Calu3 (cell line): ENCODE measurements around the gene TREM2. TPM values are rescaled to one million over a fixed set of nuclear protein-coding genes. Genes with fewer than 3 reads are reported as not detected.

ENCODE experiments used
- BruUV-seq: library from RNA; stranded (reverse); fragments of 400-500 nt; replicated peaks from 2 replicates; lab custom pipeline; 2021; lab: Mats Ljungman, UMichigan
- CTCF ChIA-PET: fragments of 300-600 bp; sonication (Branson Sonifier 250); formaldehyde crosslinking; loops from one replicate; lab custom pipeline; 2022; ENCODE audit warnings: antibody characterized with exemption; lab: Charles Lee
- DNase-seq: peaks from one replicate; pipeline ENCODE4 v3.0.0; 2022
- H3K27ac Mint-ChIP-seq: one replicate; pipeline ENCODE4 v1.8.0; 2022; ENCODE audit warnings: mixed read lengths; ENCODE audit not compliant: unreplicated experiment
- H3K27me3 Mint-ChIP-seq: one replicate; pipeline ENCODE4 v1.8.0; 2022; ENCODE audit warnings: mixed read lengths; ENCODE audit not compliant: unreplicated experiment
- H3K36me3 Mint-ChIP-seq: one replicate; pipeline ENCODE4 v1.8.0; 2022; ENCODE audit warnings: mild to moderate bottlenecking, moderate library complexity, mixed read lengths; ENCODE audit not compliant: insufficient read depth, unreplicated experiment
- H3K4me1 Mint-ChIP-seq: one replicate; pipeline ENCODE4 v1.8.0; 2022; ENCODE audit warnings: mild to moderate bottlenecking, low read depth, mixed read lengths; ENCODE audit not compliant: unreplicated experiment
- H3K4me3 Mint-ChIP-seq: one replicate; pipeline ENCODE4 v1.8.0; 2022; ENCODE audit warnings: mild to moderate bottlenecking, low read depth, moderate library complexity, mixed read lengths; ENCODE audit not compliant: unreplicated experiment
- H3K9me3 Mint-ChIP-seq: one replicate; pipeline ENCODE4 v1.8.0; 2022; ENCODE audit warnings: low read depth, mixed read lengths; ENCODE audit not compliant: unreplicated experiment
- CTCF ChIP-seq: fragments of 200-600 bp; IDR thresholded peaks from one replicate; pipeline ENCODE4 v1.8.0; 2022; ENCODE audit warnings: antibody characterized with exemption; ENCODE audit not compliant: unreplicated experiment
- intact Hi-C: fragments of 100-400 bp; cut with micrococcal nuclease; formaldehyde crosslinking; loops from one replicate; pipeline ENCODE4 v1.10.0; 2022; ENCODE audit not compliant: unreplicated experiment
- total RNA-seq: library from RNA; stranded (reverse); gene quantifications from 2 replicates; pipeline ENCODE4 v1.2.3, GENCODE V29; 2022

Gene TREM2
- total RNA-seq, 1 experiment from 2014 or later: not detected

- Mint-ChIP-seq H3K36me3 (no peaks in the 10 kb centered on the region), H3K9me3 (no peaks in the 10 kb centered on the region), H3K27ac (no peak overlapping the region), H3K4me1 (no peaks in the 10 kb centered on the region), H3K4me3 (no peak overlapping the region), H3K27me3 (peaks cover 69% of the 10 kb centered on the region)
- CTCF ChIA-PET: no interaction called here
- no peak for TF ChIP-seq CTCF
- no peak for DNase-seq
- BruUV-seq: no TSS peak
- intact Hi-C loops: no loop called here
Measured at GRCh38 chr6:41187924-41188886, 25.3 kb upstream of the TREM2 start.

- DNase-seq: no peak
- BruUV-seq: no TSS peak
- Mint-ChIP-seq H3K27ac (no peak overlapping the region), H3K36me3 (no peaks in the 10 kb centered on the region), H3K9me3 (no peaks in the 10 kb centered on the region), H3K27me3 (peaks cover 48% of the 10 kb centered on the region), H3K4me3 (no peak overlapping the region), H3K4me1 (no peaks in the 10 kb centered on the region)
- intact Hi-C loops: no loop called here
- CTCF ChIA-PET: no interaction called here
- TF ChIP-seq CTCF: no peak
Measured at GRCh38 chr6:41186031-41186562, 23.2 kb upstream of the TREM2 start.

GRCh38 chr6:41184761-41185160, 21.8 kb upstream of the TREM2 start:
- no peak for DNase-seq
- Mint-ChIP-seq H3K36me3 (no peaks in the 10 kb centered on the region), H3K9me3 (no peaks in the 10 kb centered on the region), H3K27ac (no peak overlapping the region), H3K27me3 (peaks cover 36% of the 10 kb centered on the region), H3K4me3 (no peak overlapping the region), H3K4me1 (no peaks in the 10 kb centered on the region)
- CTCF ChIA-PET: no interaction called here
- no peak for TF ChIP-seq CTCF
- intact Hi-C loops: no loop called here
- BruUV-seq: no TSS peak

- peak; percentile 62 for DNase-seq
- Mint-ChIP-seq H3K36me3 (no peaks in the 10 kb centered on the region), H3K9me3 (no peaks in the 10 kb centered on the region), H3K27me3 (peaks cover 41% of the 10 kb centered on the region), H3K27ac (no peak overlapping the region), H3K4me3 (no peak overlapping the region), H3K4me1 (no peaks in the 10 kb centered on the region)
- intact Hi-C loops: loop anchor here (1.0 to 2.0 kb wide), 2 partner anchors 90 to 136 kb away; no protein-coding TSS in a partner anchor
- no TSS peak for BruUV-seq
- TF ChIP-seq CTCF: peak; percentile 51
- CTCF ChIA-PET: interaction anchor here (0.5 to 2.2 kb wide), 21 partner anchors 9 to 854 kb away, joined by 3 to 15 read pairs (median 3); partner anchors contain the start of gene UNC5CL
Measured at GRCh38 chr6:41182069-41183034, 19.4 kb upstream of the TREM2 start.
